GM18526 (cell line): ENCODE data around the gene MUSTN1.

ENCODE experiments used
- POLR2A ChIP-seq: IDR thresholded peaks from 3 replicates; pipeline ENCODE4 v1.6.1; 2011; ENCODE audit not compliant: insufficient read length; ENCODE audit errors: extremely low read depth

The MUSTN1 gene

DNA sequence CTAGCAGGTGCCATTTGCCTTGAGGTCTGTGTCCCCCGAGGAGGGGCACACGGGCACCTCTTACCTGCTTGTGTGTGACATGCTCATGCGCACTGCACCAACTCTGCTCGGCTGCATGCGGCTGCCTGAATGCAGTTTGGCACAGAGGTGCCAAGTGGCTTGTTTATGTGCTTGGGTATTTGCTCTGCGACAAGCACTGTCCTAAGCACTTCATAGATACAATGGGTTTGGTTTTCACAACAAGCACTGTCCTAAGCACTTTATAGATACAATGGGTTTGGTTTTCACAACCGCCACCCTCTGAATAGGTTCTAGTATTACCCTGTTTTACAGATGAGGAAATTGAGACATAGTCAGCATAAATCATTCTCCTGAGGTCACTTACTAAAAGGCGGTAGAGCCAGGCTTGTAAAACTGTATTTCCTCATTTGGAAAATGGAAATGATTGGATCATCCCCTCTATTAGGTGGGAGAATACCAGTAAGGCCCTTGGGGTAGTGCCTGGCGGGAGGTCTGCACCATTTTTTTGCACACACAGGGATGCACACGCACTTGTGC, 4.8 kb downstream of the MUSTN1 start:
- TF ChIP-seq POLR2A = no peak

DNA sequence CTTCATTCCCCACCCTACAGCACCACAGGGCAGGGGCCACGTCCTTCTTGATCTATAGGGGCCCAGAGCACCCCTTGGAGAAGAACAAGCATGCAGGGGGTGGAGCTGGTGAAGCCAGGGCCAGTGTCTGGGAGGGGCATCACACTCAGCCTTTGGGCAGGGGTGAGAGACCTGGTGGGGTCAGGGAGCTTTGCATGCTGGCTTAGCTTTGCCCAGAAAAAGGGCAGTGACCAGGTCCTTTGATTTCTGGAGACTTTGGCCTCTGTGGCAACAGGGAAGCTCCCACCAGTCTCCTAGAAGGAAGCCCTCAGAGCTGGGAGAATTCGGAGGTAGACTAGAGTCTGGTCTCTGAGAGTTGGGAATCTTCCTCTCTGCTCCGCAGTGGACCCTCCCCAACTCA, 5.3 kb downstream of the MUSTN1 start:
- no peak for TF ChIP-seq POLR2A

DNA sequence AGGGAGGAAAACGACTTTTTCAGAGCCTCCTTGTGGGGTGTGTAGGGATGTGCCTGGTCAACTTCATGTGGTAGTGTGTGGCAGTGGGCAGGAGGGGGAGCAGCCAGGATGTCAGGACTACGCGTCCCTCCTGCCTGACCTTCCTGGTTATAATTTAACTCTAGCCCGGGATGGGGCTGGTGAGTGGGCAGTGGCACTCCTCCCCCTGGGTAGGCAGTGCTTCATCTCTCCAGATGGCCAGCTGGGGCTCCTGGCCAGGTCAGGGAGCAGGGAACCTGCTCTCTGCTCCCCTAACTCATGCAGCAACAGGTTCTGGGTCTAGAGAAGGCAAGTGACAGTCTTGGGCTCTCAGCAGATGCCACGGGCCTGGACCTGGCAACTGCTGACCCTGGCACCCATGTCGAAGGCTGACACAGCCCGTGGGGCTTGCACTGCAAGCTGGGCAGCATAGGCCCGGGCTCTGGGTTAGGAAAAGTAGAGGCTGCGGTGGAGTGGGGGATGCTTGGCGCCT, 6.9 kb downstream of the MUSTN1 start:
- TF ChIP-seq POLR2A = no peak

DNA sequence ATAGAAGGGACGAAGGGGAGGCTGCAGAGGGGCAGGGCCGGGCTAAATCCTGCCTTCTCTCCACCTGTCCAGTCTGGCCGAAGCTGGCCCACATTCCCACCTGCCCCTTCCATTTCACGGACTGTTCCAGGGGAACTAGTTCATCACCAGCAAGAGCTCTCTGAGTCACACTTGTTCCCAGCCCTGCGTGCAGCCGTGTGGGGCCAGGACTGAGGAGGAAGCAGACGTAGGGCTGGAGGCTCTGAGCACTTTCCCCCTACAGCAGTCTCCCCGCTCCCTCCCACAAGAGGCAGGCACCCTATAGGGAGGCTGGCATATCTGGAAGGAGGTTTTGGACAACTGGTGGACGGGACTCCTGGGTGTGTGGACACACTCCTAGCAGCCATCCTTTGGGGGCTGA, 7.4 kb downstream of the MUSTN1 start:
- no peak for TF ChIP-seq POLR2A

DNA sequence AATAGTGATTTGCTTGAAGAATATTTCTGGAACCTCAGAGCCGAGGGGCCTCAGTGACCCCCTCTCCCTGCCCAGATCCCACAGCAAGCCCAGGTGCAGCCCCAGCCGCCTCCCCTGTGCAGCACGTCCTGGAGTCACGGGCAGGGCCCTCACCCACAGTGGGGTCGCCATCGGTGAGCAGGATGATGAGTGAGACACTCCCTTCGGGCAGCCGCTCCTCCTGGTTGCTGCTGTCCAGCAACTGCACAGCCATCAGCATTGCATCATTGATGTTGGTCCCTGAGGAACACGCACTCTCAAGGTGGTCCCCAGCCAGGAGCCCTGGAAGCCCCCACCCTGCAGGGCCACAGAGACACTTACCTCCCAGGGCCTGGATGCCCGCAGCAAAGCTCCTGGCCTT, 10.8 kb downstream of the MUSTN1 start:
- TF ChIP-seq POLR2A = no peak

DNA sequence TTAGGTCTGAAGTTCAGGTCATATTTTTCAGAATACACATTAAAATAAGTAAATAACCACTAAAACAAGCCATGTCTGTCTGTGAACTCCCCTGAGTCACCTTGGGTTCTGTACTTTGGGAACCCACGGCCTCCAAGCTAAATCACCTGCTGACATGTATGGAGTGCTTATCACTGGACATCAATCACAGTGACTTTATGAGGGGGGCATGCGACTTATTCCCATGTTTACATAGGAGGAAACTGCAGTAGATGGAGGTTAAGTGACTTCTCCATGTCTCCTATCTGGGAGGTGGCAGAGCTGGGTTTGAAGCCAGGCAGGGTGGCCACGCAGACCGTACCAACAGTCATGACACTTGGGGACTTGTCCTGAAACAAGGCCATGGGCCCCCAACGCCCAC, 12.5 kb downstream of the MUSTN1 start:
- no peak for TF ChIP-seq POLR2A

DNA sequence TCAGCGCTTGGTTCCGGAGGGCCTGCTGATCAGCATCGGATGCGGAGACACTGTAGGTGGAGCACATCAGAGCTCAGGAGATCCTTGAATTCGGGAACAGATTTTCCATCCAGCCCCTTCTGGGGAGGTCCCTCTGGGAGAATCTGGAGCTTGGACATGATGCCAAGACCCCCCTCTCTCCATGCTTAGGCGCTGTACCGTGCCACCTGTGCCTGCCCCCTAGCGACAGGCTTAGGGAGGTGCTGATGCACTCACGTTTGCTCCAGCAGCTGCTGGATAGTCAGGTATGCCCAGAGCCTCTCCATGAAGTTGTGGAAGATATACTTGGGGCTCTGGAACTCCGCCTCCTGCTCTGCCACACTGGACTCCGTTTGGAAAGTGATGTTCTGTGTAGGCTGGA, 14.1 kb downstream of the MUSTN1 start:
- TF ChIP-seq POLR2A = no peak

DNA sequence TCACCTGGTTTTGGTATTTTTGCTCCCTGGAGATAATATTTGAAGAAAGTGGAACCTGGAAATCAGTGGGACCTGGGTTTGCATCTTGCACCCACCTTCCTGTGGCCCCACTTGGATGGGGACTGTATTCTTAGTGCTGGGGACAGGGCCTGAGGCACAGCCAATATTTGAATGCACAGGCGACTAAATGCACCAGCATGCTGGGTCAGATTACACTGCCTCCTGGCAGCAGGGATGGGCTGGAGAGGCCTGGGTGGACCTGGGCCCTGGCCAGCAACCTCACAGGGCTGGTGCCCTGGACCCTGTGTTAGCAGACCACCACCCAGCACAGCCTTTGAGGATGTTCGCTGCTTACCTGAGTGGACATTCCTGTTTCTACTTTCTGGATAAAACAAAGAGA, 14.9 kb downstream of the MUSTN1 start:
- no peak for TF ChIP-seq POLR2A

DNA sequence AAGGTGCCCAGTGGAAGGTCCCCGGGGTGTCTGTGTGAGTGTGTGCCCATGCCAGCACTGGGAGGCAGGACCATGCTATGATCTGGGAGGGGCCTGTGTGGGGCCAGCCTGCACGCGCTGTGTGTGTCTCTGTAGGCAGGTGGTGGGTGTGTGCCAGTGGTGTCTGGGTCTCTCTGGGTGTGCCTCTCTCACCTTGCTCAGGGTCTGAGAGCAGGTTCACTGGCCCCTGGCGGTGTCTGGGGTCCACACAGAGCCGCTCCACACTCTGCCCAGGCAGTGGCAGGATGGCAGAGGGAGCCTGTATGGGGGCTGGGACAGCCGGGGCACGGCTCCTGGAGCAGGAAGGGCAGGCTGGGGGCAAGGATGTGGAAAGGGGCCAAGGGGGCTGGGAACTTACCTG, 17.0 kb downstream of the MUSTN1 start:
- TF ChIP-seq POLR2A = no peak

DNA sequence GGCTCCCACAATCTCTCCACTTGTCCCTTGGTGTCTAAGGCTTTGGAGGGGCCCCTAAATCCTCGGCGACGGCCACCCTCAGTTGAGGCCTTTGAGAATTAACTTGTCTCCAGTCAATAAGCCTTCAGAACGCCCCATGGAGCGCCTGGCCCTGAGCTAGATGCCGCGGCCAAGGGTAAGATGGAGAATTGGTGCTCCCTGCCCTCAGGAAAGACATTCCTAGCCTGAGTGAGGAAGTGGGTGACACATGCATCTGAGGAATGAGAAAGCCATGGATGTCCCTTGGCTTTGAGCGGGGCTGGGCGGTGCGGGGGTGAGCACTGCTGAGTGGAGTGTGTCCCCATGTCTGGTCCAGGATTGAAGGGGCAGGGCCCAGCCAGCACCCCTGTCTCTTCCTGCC, 17.6 kb downstream of the MUSTN1 start:
- TF ChIP-seq POLR2A = no peak

DNA sequence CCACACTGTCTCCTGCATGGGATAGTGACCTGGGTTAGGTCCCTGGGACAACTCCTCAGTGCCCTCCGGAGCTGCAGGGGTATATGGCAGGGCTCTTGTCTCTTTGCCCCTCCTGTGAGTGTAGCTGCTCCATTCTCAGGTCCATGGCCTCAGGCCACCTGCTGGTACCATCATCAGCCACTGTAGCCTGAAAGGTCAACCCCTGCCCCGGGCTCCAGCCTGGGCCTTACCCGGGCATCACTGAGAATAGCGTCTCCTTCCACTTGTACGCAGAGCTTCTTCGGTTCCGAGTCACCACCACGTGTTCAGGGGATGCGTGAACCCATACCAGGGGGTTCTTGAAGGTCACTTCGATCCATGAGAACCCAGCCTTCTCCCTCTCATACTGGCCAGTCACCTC, 18.2 kb downstream of the MUSTN1 start:
- TF ChIP-seq POLR2A = no peak

DNA sequence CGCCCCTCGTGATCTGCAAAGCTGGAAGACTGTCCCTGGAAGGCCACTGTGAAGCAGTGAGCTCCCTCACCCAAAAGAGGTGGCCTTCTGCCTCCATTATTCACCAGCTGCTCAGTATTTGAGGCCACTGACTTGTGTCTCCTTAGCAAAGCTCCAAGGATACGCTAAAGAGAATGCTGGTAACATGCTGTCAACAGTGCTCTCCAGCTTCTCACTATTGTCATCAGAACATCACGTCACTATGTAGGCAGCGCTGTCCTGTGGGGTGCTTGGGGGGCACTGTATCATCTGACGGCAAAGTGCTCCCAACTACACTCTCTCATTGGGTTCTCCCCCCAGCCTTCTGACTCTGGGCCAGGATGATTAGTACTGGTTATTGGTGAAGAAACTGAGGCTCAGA, 18.6 kb downstream of the MUSTN1 start:
- TF ChIP-seq POLR2A = no peak

DNA sequence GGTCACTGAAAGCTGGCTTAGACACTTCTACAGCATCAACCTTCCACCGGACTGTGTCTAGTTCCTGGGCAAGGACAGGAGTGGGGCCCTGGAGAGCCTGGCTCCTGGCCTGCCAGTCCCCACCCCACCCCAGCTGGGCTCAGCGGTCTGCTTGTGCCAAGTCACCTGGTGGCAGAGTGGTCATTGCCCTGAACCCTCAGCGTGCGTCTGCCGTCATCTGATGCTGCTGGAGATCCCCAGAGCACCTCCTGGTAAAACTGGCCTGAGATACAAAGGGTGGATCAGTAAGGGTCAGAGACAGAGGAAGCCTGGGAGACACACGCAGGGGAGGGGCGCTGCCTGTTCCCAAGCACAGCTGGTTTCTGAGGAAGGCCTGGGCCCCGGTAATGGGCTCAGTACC, 21.0 kb downstream of the MUSTN1 start:
- no peak for TF ChIP-seq POLR2A

DNA sequence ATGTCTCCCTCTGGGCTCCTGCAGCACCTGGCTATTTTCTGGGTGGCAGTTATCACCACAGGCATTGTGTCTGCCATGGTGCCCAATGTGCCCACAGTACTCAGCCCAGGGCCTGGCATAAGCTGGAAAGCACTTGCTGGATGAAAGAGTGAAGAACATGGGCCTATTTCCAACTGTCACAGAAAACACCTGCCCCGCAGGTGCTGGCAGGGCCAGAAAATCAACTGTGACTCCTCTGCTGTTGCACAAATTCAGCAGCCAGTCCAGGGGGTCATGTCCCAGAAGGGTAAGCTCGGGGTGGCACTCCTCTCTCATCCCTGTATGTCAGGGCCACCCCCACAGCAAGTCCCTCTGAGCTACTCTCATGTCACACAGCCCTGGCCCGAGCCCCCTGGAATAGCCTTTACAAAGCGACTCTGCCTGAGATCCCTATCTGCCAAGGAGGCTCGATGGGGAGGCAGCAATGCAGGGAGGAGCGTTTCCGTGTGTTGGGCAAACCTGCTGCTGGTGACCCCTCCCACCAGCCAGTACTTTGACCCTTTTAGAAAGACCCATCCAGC, 23.3 kb downstream of the MUSTN1 start:
- TF ChIP-seq POLR2A = no peak

DNA sequence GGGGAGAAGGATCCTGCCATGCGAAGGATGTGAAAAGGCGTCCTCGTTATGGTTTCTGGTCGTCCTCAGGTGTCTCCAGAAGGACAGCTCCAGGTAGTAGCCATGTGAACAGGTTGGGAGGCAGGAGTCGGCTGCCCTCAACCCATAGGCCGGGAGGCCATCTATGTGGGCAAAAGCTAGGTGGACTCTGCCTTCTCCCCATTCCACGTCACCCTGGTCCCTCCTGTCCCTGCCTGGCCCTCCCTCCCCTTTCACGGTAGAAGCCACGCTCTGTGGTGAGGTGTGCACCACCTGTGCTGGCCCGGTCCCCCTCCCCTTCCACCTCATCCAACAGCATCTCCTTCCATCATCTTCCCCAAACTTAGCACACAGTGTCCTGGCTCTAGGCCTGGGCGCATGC, 23.9 kb downstream of the MUSTN1 start:
- no peak for TF ChIP-seq POLR2A

DNA sequence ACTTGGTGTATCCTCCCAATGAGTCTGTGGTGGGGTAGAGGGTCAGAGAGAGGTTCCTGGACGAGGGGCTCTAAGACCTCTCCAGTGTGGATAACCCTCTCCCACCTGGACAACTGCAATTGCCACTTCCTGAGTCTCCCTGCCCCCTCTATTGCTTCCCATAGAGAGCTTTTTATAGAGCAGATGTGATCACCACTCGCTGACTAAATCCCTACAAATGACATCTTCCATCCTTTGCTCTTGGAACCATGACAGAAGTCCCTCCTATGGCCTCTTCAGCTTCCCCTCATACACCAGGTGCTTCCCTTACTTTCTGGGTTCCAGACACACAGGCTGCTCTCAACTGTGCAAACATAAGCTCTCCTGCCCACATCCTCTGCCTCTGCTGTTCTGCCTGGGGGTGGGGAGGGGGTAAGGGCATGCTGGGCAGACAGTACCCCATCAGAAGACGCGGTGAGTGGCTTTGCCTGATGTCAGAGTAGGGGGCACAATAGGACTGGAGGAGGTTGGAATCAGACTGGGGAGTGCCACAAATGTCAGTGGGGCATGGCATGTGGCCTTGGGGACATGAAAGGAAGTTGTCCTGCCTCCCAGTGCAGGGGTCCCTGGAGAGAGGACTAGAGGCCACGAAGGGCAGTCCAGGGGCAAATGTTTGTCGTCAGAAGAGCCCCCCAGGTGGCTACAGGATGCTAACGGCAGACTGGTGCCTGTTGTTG, 25.0 kb downstream of the MUSTN1 start:
- TF ChIP-seq POLR2A = no peak

DNA sequence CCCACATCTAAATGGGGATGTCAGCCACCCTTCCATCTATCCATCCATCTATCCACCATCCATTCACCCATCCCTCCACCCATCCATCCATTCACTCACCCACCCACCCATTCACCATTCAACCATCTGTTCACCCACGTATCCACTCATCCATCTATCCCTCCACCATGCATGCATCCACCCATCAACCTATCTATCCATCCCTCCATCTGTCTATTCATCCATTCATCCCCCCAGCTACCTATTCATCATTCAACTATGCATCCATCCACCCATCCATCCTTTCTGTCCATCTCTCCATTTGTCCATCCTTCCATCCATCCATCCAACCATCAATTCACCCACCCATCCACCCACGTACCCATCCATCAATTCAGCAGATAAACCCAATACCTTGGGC, 25.7 kb downstream of the MUSTN1 start:
- no peak for TF ChIP-seq POLR2A
